SK-N-SH (cell line): ENCODE measurements around the gene C1QL2. TPM values are rescaled to one million over a fixed set of nuclear protein-coding genes. Genes with fewer than 3 reads are reported as not detected.

Experiments used
- CTCF ChIA-PET: fragments of 300-600, 350-600 bp; formaldehyde crosslinking; extraction: SDS; loops from one replicate; lab custom pipeline; 2021; lab: Yijun Ruan, JAX
- POLR2A ChIA-PET: fragments of 350-600 bp; sonication (Branson Sonifier 250); formaldehyde crosslinking; extraction: SDS; loops from one replicate; lab custom pipeline; 2020; ENCODE audit warnings: antibody characterized with exemption, inconsistent platforms; lab: Yijun Ruan, JAX
- DNase-seq: peaks from one replicate; pipeline ENCODE4 v3.0.0; 2012
- H2AFZ ChIP-seq: fragments of 200-600 bp; sonication (generic); 2 replicates; pipeline ENCODE4 v1.8.1; 2016; ENCODE audit warnings: antibody characterized with exemption, mild to moderate bottlenecking, low read depth
- H3F3A ChIP-seq: fragments of 200-600 bp; sonication (generic); replicated peaks from 2 replicates; pipeline ENCODE3; 2016; ENCODE audit warnings: antibody characterized with exemption, mild to moderate bottlenecking; ENCODE audit not compliant: insufficient read depth
- H3K27ac ChIP-seq, 2 experiments: fragments of 200-500 bp in 1 of 2; fragments of 200-600 bp in 1 of 2; sonication (Bioruptor generic) in 1 of 2; sonication (generic), shearing (Covaris generic) in 1 of 2; 2 replicates each; pipeline versions ENCODE4 v1.5.1 to v1.6.1; 2014 to 2016; ENCODE audit warnings: low read depth in 2 of 2, inconsistent platforms in 1 of 2, low read length in 1 of 2, mild to moderate bottlenecking in 1 of 2, mixed read lengths in 1 of 2
- H3K27me3 ChIP-seq: fragments of 200-600 bp; sonication (generic), shearing (Covaris generic); 2 replicates; pipeline ENCODE4 v1.6.1; 2016; ENCODE audit warnings: mixed run types; ENCODE audit not compliant: insufficient read depth
- H3K36me3 ChIP-seq, 2 experiments: fragments of 200-500 bp in 1 of 2; fragments of 200-600 bp in 1 of 2; sonication (Bioruptor generic) in 1 of 2; sonication (generic) in 1 of 2; replicated peaks in 1 of 2; 2 replicates each; pipeline versions ENCODE3 to v1.5.1; 2014 to 2016; ENCODE audit warnings: low read length in 1 of 2, mild to moderate bottlenecking in 1 of 2; ENCODE audit not compliant: insufficient read depth in 2 of 2, control insufficient read depth in 1 of 2
- H3K4me1 ChIP-seq, 2 experiments: fragments of 200-500 bp in 1 of 2; fragments of 200-600 bp in 1 of 2; sonication (Bioruptor generic) in 1 of 2; sonication (generic), shearing (Covaris generic) in 1 of 2; 2 replicates each; pipeline versions ENCODE4 v1.5.1 to v1.6.1; 2014 to 2016; ENCODE audit warnings: low read depth in 1 of 2, low read length in 1 of 2, mixed run types in 1 of 2; ENCODE audit not compliant: insufficient read depth in 2 of 2, control insufficient read depth in 1 of 2
- H3K4me2 ChIP-seq: fragments of 200-600 bp; sonication (generic), shearing (Covaris generic); 2 replicates; pipeline ENCODE4 v1.6.1; 2017; ENCODE audit warnings: mixed run types
- H3K4me3 ChIP-seq, 2 experiments: fragments of 200-500 bp in 1 of 2; fragments of 200-600 bp in 1 of 2; sonication (Bioruptor generic) in 1 of 2; sonication (generic), shearing (Covaris generic) in 1 of 2; 2 replicates each; pipeline versions ENCODE4 v1.5.1 to v1.8.1; 2014 to 2016; ENCODE audit warnings: low read depth in 2 of 2, inconsistent platforms in 1 of 2, low read length in 1 of 2, mild to moderate bottlenecking in 1 of 2, mixed read lengths in 1 of 2, moderate library complexity in 1 of 2
- H3K79me2 ChIP-seq: fragments of 200-600 bp; sonication (generic); 2 replicates; pipeline ENCODE4 v1.8.1; 2017; ENCODE audit warnings: mild to moderate bottlenecking; ENCODE audit not compliant: insufficient read depth
- H3K9ac ChIP-seq: fragments of 200-600 bp; sonication (generic); 2 replicates; pipeline ENCODE4 v1.6.1; 2017; ENCODE audit warnings: mixed run types
- H3K9me2 ChIP-seq: fragments of 200-600 bp; sonication (generic); 2 replicates; pipeline ENCODE4 v1.6.1; 2017; ENCODE audit warnings: mixed run types
- H3K9me3 ChIP-seq: fragments of 200-600 bp; sonication (generic); 2 replicates; pipeline ENCODE4 v1.6.1; 2017; ENCODE audit warnings: mixed run types, mild to moderate bottlenecking, moderate library complexity
- H4K20me1 ChIP-seq: fragments of 200-600 bp; sonication (generic); 2 replicates; pipeline ENCODE4 v1.6.1; 2017; ENCODE audit warnings: mild to moderate bottlenecking, mixed run types; ENCODE audit not compliant: insufficient read depth
- EP300 ChIP-seq, 2 experiments: IDR thresholded peaks; 2 replicates each; pipeline versions ENCODE4 v1.4.0 to v1.6.1; 2012; ENCODE audit warnings: borderline replicate concordance in 1 of 2, low read depth in 1 of 2, low read length in 1 of 2
- EZH2phosphoT487 ChIP-seq: fragments of 200-600 bp; sonication (generic); IDR thresholded peaks from 2 replicates; pipeline ENCODE4 v1.6.1; 2017; ENCODE audit warnings: low read depth, mixed run types, mild to moderate bottlenecking, antibody characterized with exemption, moderate library complexity, borderline replicate concordance
- FOSL2 ChIP-seq: IDR thresholded peaks from 2 replicates; pipeline ENCODE4 v1.4.0; 2012; ENCODE audit warnings: low read depth, mild to moderate bottlenecking, moderate library complexity, borderline replicate concordance
- FOXM1 ChIP-seq: IDR thresholded peaks from 2 replicates; pipeline ENCODE4 v1.4.0; 2012; ENCODE audit warnings: low read depth, mild to moderate bottlenecking
- GATA2 ChIP-seq: sonication (generic); formaldehyde crosslinking; IDR thresholded peaks from 2 replicates; pipeline ENCODE4 v1.5.0; 2020; ENCODE audit warnings: mild to moderate bottlenecking, missing genetic modification reagents
- JUND ChIP-seq: IDR thresholded peaks from 2 replicates; pipeline ENCODE4 v1.4.0; 2012
- MXI1 ChIP-seq: IDR thresholded peaks from 2 replicates; pipeline ENCODE4 v1.6.1; 2012; ENCODE audit warnings: mild to moderate bottlenecking, low read depth, low read length, improper control_type of control experiment
- NFIC ChIP-seq: IDR thresholded peaks from 2 replicates; pipeline ENCODE4 v1.4.0; 2012; ENCODE audit warnings: borderline replicate concordance
- NRF1 ChIP-seq: IDR thresholded peaks from 2 replicates; pipeline ENCODE4 v1.6.1; 2012; ENCODE audit warnings: low read depth, mild to moderate bottlenecking, low read length
- POLR2AphosphoS5 ChIP-seq: IDR thresholded peaks from 2 replicates; pipeline ENCODE4 v1.6.1; 2012; ENCODE audit warnings: low read depth, low read length
- RAD21 ChIP-seq: IDR thresholded peaks from 2 replicates; pipeline ENCODE4 v1.6.1; 2012; ENCODE audit warnings: mild to moderate bottlenecking, low read length
- RCOR1 ChIP-seq: fragments of 150-350 bp; IDR thresholded peaks from 2 replicates; pipeline ENCODE4 v1.6.1; 2017; ENCODE audit warnings: antibody characterized with exemption, low read length
- RFX5 ChIP-seq: IDR thresholded peaks from 2 replicates; pipeline ENCODE4 v1.6.1; 2012; ENCODE audit warnings: mild to moderate bottlenecking, improper control_type of control experiment, low read length
- RXRA ChIP-seq: IDR thresholded peaks from 2 replicates; pipeline ENCODE4 v1.4.0; 2012; ENCODE audit warnings: low read depth, mild to moderate bottlenecking, borderline replicate concordance
- SIN3A ChIP-seq: IDR thresholded peaks from 2 replicates; pipeline ENCODE4 v1.6.1; 2012; ENCODE audit warnings: low read depth, mild to moderate bottlenecking, low read length, moderate library complexity, borderline replicate concordance
- TAF1 ChIP-seq: IDR thresholded peaks from 2 replicates; pipeline ENCODE4 v1.6.1; 2012; ENCODE audit warnings: low read depth, mild to moderate bottlenecking, low read length, moderate library complexity, borderline replicate concordance
- TCF12 ChIP-seq: IDR thresholded peaks from 2 replicates; pipeline ENCODE4 v1.4.0; 2012
- TEAD4 ChIP-seq: IDR thresholded peaks from 2 replicates; pipeline ENCODE4 v1.4.0; 2012; ENCODE audit warnings: mild to moderate bottlenecking, borderline replicate concordance; ENCODE audit not compliant: insufficient read depth
- WGBS: methylation state at CpG from one replicate; pipeline ENCODE4 v1.1.6; 2017; ENCODE audit warnings: low lambda C conversion rate; 5-methylcytosine and 5-hydroxymethylcytosine counted together
- polyA plus RNA-seq, 3 experiments: library from polyadenylated mRNA; depleted of rRNA; stranded (reverse); fragments of >200 nt; gene quantifications; 2 replicates each; pipeline ENCODE4 v1.2.3, GENCODE V29; 2012
- TF ChIP-seq, protein P1 (sequence below): fragments of 200-600 bp; sonication (generic); IDR thresholded peaks from 2 replicates; pipeline ENCODE4 v1.6.1; 2017; ENCODE audit warnings: antibody characterized with exemption, mild to moderate bottlenecking, moderate library complexity
- TF ChIP-seq, protein P2 (sequence below): fragments of 150-350 bp; IDR thresholded peaks from 2 replicates; pipeline ENCODE4 v1.6.1; 2016; ENCODE audit warnings: mild to moderate bottlenecking, low read depth, low read length
- TF ChIP-seq, protein P3 (sequence below): IDR thresholded peaks from 2 replicates; pipeline ENCODE4 v1.4.0; 2012; ENCODE audit warnings: low read depth, borderline replicate concordance

Gene C1QL2
- polyA plus RNA-seq, 1 of the 3 experiments (the other 2 are of a cell fraction), result not detected

DNA sequence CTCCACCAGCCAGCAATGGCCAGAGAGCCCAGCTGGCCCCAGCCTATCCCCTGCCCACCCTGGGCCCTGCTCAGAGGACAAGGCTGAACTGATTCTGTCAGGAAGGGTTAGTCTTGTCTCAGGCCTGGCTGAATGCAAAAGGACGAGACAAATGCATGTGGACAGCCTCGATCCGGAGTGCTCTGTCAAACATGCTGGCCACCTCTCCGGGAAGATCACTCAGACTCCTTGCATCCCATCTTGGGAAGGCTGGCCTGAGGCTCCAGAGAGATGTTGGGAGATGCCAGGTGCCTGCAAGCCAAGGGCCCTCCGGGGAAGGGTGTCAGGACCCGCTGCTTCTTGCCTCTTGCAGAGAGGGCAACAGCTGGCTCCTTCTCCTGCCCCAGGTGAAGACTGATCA is 20.2 kb upstream of the C1QL2 start:
- POLR2A ChIA-PET, result no interaction called here
- Histone ChIP-seq H3K36me3 (no peaks in the 10 kb centered on the region), H3K4me3 (no peak overlapping the region), H4K20me1 (no peaks in the 10 kb centered on the region), H3K27me3 (no peaks in the 10 kb centered on the region), H3K9me2 (no peaks in the 10 kb centered on the region), H3K4me2 (no peak overlapping the region), H3F3A (no peaks in the 10 kb centered on the region), H3K9ac (no peak overlapping the region), H3K9me3 (no peaks in the 10 kb centered on the region), H3K79me2 (no peaks in the 10 kb centered on the region), H2AFZ (no peak overlapping the region), H3K4me1 (peaks cover 0 to 6% of the 10 kb centered on the region in 2 experiments; a peak in 2 of 4 replicates), H3K27ac (no peak overlapping the region)
- no peak for DNase-seq
- CTCF ChIA-PET, result interaction anchor here (1.4 kb wide), 1 partner anchor 167 kb away, joined by 5 read pairs; no protein-coding TSS in a partner anchor
- TF ChIP-seq, protein P1, sequence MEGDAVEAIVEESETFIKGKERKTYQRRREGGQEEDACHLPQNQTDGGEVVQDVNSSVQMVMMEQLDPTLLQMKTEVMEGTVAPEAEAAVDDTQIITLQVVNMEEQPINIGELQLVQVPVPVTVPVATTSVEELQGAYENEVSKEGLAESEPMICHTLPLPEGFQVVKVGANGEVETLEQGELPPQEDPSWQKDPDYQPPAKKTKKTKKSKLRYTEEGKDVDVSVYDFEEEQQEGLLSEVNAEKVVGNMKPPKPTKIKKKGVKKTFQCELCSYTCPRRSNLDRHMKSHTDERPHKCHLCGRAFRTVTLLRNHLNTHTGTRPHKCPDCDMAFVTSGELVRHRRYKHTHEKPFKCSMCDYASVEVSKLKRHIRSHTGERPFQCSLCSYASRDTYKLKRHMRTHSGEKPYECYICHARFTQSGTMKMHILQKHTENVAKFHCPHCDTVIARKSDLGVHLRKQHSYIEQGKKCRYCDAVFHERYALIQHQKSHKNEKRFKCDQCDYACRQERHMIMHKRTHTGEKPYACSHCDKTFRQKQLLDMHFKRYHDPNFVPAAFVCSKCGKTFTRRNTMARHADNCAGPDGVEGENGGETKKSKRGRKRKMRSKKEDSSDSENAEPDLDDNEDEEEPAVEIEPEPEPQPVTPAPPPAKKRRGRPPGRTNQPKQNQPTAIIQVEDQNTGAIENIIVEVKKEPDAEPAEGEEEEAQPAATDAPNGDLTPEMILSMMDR, result no peak
- TF ChIP-seq GATA2, result no peak
- TF ChIP-seq NFIC, result no peak
- no peak for TF ChIP-seq RCOR1
- TF ChIP-seq POLR2AphosphoS5, result no peak
- no peak for TF ChIP-seq NRF1
- TF ChIP-seq, protein P2, sequence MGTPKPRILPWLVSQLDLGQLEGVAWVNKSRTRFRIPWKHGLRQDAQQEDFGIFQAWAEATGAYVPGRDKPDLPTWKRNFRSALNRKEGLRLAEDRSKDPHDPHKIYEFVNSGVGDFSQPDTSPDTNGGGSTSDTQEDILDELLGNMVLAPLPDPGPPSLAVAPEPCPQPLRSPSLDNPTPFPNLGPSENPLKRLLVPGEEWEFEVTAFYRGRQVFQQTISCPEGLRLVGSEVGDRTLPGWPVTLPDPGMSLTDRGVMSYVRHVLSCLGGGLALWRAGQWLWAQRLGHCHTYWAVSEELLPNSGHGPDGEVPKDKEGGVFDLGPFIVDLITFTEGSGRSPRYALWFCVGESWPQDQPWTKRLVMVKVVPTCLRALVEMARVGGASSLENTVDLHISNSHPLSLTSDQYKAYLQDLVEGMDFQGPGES, result no peak
- no peak for TF ChIP-seq RFX5
- TF ChIP-seq MXI1, result no peak
- no peak for TF ChIP-seq TAF1
- TF ChIP-seq RXRA, result no peak
- no peak for TF ChIP-seq RAD21
- 67% methylated on average over 4 of the region's 6 CpGs for WGBS

DNA sequence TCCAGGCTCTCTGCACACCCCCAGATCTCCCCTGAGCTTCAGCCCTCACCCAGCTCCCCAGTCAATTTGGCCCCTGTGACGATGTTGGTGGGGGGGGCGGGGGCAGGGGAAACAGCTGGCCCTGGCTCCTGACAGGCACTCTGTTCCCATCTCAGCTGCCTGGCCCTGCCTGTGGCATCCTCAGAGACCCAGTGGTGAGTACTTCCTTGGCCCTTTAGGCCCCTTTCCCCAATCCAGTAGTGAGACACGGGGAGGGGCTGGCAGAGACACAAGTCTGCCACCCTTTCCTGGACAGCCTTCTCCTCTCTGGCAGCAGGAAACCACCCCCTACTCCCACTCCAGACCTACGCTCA is 19.3 kb upstream of the C1QL2 start:
- Histone ChIP-seq H3K9me2 (no peaks in the 10 kb centered on the region), H3K27me3 (no peaks in the 10 kb centered on the region), H3K4me2 (no peak overlapping the region), H3K4me1 (peaks cover 0 to 6% of the 10 kb centered on the region in 2 experiments; a peak in 2 of 4 replicates), H3K79me2 (no peaks in the 10 kb centered on the region), H3K9me3 (no peaks in the 10 kb centered on the region), H2AFZ (no peak overlapping the region), H4K20me1 (no peaks in the 10 kb centered on the region), H3F3A (no peaks in the 10 kb centered on the region), H3K27ac (no peak overlapping the region), H3K9ac (no peak overlapping the region), H3K36me3 (no peaks in the 10 kb centered on the region), H3K4me3 (no peak overlapping the region)
- CTCF ChIA-PET, result no interaction called here
- TF ChIP-seq TEAD4 (no peak), GATA2 (no peak), EZH2phosphoT487 (no peak), FOXM1 (no peak), JUND (no peak), FOSL2 (no peak), SIN3A (no peak), EP300 (IDR thresholded peaks at IDR 0.05; ENCODE audit: borderline replicate concordance in 1 of 2, low read depth in 1 of 2, low read length in 1 of 2) (no peak), TCF12 (no peak), POLR2AphosphoS5 (no peak)
- TF ChIP-seq, protein P3, sequence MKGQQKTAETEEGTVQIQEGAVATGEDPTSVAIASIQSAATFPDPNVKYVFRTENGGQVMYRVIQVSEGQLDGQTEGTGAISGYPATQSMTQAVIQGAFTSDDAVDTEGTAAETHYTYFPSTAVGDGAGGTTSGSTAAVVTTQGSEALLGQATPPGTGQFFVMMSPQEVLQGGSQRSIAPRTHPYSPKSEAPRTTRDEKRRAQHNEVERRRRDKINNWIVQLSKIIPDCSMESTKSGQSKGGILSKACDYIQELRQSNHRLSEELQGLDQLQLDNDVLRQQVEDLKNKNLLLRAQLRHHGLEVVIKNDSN, result no peak
- POLR2A ChIA-PET, result no interaction called here
- 31% methylated on average over 4 of the region's 4 CpGs for WGBS
- DNase-seq, result no peak
